Measurements from ENCODE around the gene EFHD1.

DNA sequence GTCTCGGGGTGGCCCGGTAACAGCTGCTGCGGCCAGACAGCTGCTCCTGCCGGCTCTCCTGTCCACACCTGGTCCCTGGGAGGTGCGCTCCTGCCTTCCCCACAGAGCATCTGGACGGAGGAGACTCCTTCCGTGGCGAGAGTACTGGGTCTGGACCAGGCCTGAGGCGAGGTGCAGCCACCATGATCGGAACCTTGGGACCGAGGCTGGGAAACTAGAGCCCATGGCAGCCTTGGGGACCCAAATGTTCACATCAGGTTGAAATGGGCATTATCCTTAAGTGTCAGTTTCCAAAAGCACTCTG lies 64.4 kb downstream of the EFHD1 start:
- TF ChIP-seq, protein P1, sequence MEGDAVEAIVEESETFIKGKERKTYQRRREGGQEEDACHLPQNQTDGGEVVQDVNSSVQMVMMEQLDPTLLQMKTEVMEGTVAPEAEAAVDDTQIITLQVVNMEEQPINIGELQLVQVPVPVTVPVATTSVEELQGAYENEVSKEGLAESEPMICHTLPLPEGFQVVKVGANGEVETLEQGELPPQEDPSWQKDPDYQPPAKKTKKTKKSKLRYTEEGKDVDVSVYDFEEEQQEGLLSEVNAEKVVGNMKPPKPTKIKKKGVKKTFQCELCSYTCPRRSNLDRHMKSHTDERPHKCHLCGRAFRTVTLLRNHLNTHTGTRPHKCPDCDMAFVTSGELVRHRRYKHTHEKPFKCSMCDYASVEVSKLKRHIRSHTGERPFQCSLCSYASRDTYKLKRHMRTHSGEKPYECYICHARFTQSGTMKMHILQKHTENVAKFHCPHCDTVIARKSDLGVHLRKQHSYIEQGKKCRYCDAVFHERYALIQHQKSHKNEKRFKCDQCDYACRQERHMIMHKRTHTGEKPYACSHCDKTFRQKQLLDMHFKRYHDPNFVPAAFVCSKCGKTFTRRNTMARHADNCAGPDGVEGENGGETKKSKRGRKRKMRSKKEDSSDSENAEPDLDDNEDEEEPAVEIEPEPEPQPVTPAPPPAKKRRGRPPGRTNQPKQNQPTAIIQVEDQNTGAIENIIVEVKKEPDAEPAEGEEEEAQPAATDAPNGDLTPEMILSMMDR (IDR thresholded peaks at IDR 0.05; ENCODE audit: insufficient read depth, low read depth, low read length), result no peak
- no peak for TF ChIP-seq EZH2 (IDR thresholded peaks at IDR 0.05; ENCODE audit: insufficient read depth, low read length)

Measured in astrocyte (in vitro differentiated cells and primary cell).